Glomerular visceral epithelial cell (primary cell): ENCODE measurements around the gene ACTN4.

Source experiments
- DNase-seq: peaks from one replicate; pipeline ENCODE4 v3.0.0-alpha.2; 2016; ENCODE audit errors: extremely low spot score

ACTN4 gene

GRCh38 chr19:38678217-38678890, 30.9 kb downstream of the ACTN4 start:
- no peak for DNase-seq

- no peak for DNase-seq
These were observed 31.5 kb downstream of the ACTN4 start for GRCh38 chr19:38678891-38679494.

DNA sequence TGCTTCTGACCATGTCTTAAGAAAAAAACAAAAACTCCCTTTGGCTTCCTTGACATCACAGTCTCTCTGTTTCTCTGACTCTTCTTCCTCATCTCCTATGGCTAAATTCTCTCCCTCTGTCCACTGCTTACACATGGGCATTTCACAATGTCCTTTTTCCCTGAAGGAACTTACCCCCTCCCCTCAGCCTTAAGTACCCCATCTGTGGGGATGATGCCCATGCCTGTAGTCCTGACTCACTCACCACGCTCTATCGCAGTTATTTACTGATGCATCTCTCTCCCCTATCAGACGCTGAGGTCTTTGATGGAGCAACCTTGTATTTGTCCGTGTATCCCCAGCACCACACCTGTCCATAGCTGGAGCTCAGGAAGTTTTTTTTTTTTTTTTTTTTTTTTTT, 32.4 kb downstream of the ACTN4 start:
- DNase-seq: peak; percentile 76

GRCh38 chr19:38682195-38682867, 34.9 kb downstream of the ACTN4 start:
- no peak for DNase-seq

DNA sequence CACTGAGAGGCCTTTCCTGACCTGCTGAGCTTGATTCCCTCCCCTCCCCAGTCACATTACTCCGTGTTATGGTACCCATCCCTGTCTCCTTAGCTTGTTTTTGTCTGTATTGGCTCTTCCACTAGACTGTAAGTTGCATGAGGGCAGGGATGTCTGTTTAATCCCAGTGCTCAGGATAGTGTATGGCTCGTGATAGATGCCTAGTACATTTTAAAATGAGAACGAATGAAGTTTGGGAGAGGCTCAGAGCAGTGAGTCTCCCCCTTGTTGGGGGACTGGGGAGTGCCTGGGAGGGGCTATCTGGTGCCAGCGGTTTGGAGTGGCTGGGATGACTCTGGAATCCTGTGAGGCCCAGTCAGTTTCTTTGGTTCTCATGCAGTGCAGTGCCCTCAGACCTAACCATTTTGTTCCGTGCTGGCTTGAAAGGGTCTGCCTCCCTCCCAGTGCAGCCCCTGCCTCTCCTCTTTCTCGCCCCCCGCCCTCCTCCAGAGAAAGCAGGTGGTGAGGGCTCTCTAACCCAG, 35.5 kb downstream of the ACTN4 start:
- DNase-seq: no peak

DNA sequence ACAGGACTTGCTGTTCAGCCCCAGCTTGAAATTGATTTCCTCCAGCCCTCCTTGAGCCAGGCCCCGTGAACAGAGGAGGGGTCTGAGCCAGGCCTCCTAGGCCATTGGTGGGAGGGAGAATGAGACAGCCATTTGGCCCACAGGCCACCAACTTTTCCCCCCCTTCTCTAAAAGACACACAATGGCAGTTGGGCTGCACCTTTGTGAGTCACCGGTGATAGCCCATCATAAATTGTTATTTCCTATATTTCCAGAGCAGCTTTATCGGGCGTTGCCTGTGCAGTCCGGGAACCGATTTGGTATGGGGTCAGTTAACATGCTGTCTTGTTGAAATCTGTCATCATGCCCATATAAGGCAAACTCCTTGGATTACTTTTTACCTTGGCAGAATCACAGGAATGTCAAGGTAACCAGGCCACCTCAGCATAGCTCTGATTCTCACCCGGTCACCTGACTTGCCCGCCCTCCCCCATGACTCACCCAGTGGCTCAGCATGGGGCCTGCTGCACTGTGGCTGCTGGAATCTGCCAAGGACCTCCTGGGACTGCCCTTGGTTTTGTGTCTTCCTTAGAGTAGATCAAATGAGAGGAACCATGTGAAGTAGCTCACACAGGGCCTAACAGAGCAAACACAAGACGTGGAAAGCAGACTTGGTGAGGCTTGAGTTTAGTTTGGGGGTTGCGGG, 36.1 kb downstream of the ACTN4 start:
- peak; percentile 100 for DNase-seq

GRCh38 chr19:38684078-38684861, 36.8 kb downstream of the ACTN4 start:
- DNase-seq: peak; percentile 97

GRCh38 chr19:38684862-38685665, 37.6 kb downstream of the ACTN4 start:
- no peak for DNase-seq

GRCh38 chr19:38685666-38686529, 38.4 kb downstream of the ACTN4 start:
- DNase-seq: peak; percentile 81

- DNase-seq: no peak
These were observed 39.1 kb downstream of the ACTN4 start for GRCh38 chr19:38686530-38686888.

- no peak for DNase-seq
These were observed 40.5 kb downstream of the ACTN4 start for GRCh38 chr19:38687837-38688378.

DNA sequence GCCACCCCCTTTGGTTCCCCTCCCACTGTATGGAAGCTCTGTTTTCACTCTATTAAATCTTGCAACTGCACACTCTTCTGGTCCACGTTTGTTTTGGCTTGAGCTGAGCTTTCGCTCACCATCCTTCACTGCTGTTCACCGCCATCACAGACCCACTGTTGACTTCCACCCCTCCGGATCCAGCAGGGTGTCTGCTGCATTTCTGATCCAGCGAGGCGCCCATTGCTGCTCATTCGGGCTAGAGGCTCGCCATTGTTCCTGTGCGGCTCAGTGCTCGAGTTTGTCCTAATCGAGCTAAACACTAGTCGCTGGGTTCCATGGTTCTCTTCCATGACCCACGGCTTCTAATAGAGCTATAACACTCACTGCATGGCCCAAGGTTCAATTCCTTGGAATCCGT, 42.7 kb downstream of the ACTN4 start:
- DNase-seq: no peak

DNA sequence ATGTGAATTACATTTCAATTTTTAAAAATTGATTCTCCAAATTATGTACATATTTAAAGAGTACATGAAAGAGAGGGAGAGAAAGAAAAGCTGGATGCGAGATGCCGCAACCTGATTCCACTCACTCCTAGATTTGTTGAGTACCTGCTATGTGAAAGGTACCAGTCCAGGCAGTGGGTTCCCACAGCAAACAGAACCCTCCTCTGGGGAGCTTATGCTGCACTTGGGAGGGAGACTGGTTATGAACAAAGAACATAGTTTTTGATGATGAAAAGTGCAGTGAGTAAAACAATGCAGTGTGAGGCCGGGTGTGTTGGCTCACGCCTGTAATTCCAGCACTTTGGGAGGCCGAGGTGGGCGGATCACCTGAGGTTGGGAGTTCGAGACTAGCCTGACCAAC, 43.4 kb downstream of the ACTN4 start:
- DNase-seq: no peak

DNA sequence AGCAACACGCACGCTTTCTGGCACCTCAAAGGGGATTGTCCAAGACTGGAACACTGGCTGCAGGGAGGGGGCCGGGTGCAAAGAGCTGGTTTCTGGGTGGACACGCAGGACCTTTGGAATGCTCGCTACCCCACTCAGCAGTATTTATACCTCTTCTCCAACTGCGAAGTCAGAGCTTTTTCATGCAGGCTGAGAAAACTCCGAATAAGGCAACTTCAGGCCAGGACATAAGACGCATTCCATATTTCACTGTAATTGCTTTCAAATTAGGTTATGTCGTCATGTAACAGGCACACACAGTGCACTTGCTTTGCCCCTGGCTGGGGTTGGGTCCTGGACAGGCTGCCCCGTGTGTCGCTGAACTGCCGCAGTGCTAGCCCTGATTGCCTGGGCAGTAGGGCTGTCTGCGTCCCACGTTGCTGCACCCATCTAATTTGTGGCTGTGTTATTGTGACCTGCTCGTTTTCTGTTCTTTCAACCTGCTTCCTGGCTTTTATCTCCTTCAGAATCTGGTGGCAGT, 44.5 kb downstream of the ACTN4 start:
- peak; percentile 95 for DNase-seq

DNA sequence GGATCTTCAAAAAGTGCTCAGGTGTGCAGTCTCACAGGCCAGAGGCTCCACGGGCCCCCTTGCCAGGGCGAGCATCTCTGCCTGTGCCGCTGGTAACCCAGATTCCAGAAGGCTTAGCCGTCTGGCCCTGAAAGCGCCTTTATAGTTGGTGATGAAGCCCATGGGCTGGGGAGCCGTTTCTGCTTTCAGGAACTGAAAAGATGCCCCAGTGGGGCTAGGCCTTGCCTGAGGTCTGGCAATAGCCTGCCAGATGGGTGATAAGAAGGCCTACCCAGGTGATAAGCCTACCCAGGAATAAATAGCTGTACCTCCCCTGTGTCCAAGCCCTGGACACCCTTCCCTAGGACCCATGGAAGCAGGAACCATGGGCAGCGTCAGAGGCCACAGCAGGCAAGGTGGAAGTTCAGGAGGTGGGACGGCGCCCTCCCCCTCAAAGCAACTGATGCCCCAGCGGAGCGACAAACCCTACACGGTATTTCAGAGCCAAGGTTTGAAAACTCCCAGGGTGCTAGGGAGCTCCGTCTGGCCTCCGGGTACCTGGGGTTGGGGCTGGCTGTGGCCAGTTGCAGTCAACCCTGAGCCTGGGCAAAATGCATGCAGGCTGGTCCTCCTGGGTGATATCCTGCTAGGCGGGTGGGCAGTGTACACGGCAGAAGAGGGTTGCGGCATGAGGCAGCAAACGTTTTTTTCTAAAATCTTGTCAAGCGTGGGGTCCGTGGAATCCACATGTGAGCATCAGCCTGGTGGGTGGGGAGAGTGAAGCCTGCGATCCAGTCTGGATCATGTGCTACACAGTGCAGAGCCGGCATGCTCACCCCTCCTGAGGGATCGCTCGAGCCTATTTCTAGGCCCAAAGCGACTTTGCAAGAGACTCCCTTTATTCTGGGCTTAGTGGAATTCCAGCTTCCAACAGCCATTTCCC, 45.3 kb downstream of the ACTN4 start:
- no peak for DNase-seq

DNA sequence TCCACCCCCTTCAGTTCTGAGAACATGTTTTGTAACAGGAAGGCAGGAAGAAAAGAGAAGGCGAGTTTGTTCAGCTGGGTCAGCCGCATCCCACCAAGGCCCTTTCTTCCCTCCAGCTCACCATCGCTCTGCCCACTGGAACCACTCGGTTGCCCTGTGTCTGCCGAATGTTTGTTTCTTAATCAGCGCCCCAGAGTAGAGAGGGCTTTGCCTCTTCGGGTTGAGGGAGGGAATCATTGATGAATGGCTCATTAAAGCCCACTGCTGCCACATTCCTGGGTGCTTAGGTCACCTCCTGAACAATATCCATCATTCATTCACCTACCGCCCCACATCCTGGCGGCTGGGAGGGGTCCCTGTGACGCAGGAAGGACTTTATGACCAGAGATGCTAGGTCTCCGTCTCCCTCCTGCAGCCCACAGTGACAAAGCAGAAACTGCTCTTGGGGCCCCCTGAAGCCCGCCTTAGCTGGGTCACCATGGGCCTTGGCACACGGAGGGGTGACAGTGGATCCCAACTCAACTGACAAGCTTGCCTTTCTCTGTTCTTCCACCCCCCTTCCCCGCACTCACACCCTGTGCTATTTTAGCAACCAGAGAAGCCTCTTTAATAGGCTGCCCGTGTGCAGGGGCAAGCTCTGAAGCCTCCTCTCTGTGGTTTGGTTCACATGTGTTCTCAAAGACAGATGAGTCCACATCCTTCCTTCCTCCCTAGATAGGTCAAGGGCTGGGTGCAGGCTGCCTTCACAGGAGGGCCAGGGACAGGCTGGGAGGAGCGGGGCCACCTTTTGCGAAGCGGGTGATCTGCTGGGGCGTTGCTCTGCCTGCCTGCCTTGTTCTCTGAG, 46.2 kb downstream of the ACTN4 start:
- peak; percentile 97 for DNase-seq

GRCh38 chr19:38695317-38695683, 47.9 kb downstream of the ACTN4 start:
- no peak for DNase-seq
